Mesothelial cell of epicardium (in vitro differentiated cells): ENCODE measurements around the gene UBE3C. TPM values are rescaled to one million over a fixed set of nuclear protein-coding genes. Genes with fewer than 3 reads are reported as not detected.

Source experiments
- DNase-seq, 2 experiments: peaks; one replicate each; pipeline ENCODE4 v3.0.0; 2021; ENCODE audit warnings: low spot score in 2 of 2; ENCODE audit not compliant: unreplicated experiment in 2 of 2
- H3K27ac Mint-ChIP-seq: 2 replicates; pipeline ENCODE4 v1.8.0; 2021; ENCODE audit warnings: mixed read lengths
- H3K27me3 Mint-ChIP-seq: 2 replicates; pipeline ENCODE4 v1.8.0; 2021; ENCODE audit warnings: low read depth, mixed read lengths
- H3K36me3 Mint-ChIP-seq: 2 replicates; pipeline ENCODE4 v1.8.0; 2021; ENCODE audit warnings: mixed read lengths
- H3K4me1 Mint-ChIP-seq: 2 replicates; pipeline ENCODE4 v1.8.0; 2021; ENCODE audit warnings: mixed read lengths
- H3K4me3 Mint-ChIP-seq: 2 replicates; pipeline ENCODE4 v1.8.0; 2021; ENCODE audit warnings: mild to moderate bottlenecking, moderate library complexity, mixed read lengths
- H3K9me3 Mint-ChIP-seq: 2 replicates; pipeline ENCODE4 v1.8.0; 2021; ENCODE audit warnings: mixed read lengths
- total RNA-seq: library from RNA; stranded (reverse); gene quantifications from 3 replicates; pipeline ENCODE4 v1.2.1, GENCODE V29; 2021
- TF ChIP-seq, protein P1 (sequence below): fragments of 200-600 bp; sonication (generic); IDR thresholded peaks from one replicate; pipeline ENCODE4 v1.5.0; 2021; ENCODE audit warnings: antibody characterized with exemption; ENCODE audit not compliant: unreplicated experiment

The UBE3C gene
- total RNA-seq, 1 donor from 2014 or later, result 58.8 TPM

DNA sequence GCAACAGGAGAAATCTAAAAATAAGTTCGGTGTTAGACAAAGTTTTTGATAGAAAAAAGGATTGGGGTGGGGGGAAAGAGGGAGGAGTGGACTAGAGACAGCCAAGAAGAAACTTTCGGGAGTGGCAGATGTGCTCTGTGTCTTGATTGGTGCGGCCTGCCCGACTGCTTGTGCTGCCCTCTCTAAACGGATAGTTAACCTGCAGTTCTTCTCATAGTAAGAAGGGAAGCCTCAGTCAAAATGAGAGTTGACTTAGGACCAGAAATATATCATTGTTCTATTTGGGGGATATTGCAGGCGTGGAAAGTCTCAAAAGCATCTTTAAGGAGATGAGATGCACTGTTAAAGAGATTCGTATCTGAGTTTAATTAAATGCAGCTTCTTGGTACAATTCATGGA lies 39.3 kb downstream of the UBE3C start:
- Mint-ChIP-seq H3K4me1 (no peaks in the 10 kb centered on the region), H3K36me3 (peaks cover 29% of the 10 kb centered on the region)
- TF ChIP-seq, protein P1, sequence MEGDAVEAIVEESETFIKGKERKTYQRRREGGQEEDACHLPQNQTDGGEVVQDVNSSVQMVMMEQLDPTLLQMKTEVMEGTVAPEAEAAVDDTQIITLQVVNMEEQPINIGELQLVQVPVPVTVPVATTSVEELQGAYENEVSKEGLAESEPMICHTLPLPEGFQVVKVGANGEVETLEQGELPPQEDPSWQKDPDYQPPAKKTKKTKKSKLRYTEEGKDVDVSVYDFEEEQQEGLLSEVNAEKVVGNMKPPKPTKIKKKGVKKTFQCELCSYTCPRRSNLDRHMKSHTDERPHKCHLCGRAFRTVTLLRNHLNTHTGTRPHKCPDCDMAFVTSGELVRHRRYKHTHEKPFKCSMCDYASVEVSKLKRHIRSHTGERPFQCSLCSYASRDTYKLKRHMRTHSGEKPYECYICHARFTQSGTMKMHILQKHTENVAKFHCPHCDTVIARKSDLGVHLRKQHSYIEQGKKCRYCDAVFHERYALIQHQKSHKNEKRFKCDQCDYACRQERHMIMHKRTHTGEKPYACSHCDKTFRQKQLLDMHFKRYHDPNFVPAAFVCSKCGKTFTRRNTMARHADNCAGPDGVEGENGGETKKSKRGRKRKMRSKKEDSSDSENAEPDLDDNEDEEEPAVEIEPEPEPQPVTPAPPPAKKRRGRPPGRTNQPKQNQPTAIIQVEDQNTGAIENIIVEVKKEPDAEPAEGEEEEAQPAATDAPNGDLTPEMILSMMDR, result no peak

DNA sequence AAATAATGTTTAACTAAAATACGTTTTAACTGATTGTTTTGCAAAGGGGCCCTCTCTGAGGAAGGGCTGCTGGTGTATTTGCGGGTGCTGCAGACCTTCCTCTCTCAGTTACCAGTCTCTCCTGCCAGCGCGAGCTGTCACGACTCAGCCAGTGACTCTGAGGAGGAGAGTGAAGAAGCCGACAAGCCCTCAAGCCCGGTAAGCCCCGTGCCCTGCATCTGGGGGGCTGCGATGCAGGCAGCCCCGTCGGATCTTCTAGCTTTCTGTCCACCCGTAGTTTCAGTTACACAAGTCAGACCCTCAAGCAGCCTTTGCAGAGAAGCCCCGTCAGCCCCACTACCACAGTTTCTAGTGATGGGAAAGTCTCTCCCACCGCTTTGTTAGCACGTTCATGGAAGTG lies 45.1 kb downstream of the UBE3C start:
- Mint-ChIP-seq H3K4me3 (no peak overlapping the region), H3K36me3 (peaks cover 40% of the 10 kb centered on the region), H3K9me3 (no peaks in the 10 kb centered on the region), H3K4me1 (no peaks in the 10 kb centered on the region), H3K27ac (no peak overlapping the region), H3K27me3 (no peaks in the 10 kb centered on the region)
- TF ChIP-seq, protein P1, result no peak
- DNase-seq, result no peak

More for the DNA sequence above, 39.3 kb downstream of the UBE3C start:
- H3K27me3 Mint-ChIP-seq, result no peaks in the 10 kb centered on the region
- no peak overlapping the region for H3K27ac Mint-ChIP-seq
- no peak for DNase-seq
- no peak overlapping the region for H3K4me3 Mint-ChIP-seq
- no peaks in the 10 kb centered on the region for H3K9me3 Mint-ChIP-seq

DNA sequence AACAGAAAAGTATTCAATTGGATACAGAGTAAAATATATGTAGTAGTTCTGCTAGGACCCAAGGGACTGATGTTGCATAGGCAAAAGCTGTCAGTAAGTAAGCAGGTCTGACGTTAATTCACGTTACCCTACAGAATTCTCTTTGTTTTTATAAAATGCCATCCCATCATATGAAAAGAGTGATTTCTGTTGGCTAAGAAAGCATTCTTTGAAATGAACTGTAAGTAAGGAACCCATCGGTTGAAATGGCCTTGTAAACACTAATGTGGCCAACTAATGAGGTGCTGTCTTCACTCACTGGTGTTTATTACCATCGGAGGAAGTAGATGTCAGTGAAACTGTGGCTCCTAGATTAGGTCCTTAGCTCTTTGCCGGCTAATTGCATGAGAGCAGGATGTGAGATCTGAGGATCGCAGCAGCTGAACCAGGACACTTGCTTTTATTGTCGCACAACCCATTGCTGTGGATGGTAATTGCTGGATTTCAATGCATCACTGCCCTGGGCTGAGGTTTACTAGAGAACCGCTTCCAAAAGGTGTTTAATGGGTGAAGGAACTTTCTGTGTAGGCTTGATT lies 49.5 kb downstream of the UBE3C start:
- no peak overlapping the region for H3K4me3 Mint-ChIP-seq
- no peaks in the 10 kb centered on the region for H3K9me3 Mint-ChIP-seq
- H3K27ac Mint-ChIP-seq, result no peak overlapping the region
- H3K4me1 Mint-ChIP-seq, result no peaks in the 10 kb centered on the region
- DNase-seq, result no peak
- TF ChIP-seq, protein P1, result no peak
- peaks cover 51% of the 10 kb centered on the region for H3K36me3 Mint-ChIP-seq
- H3K27me3 Mint-ChIP-seq, result no peaks in the 10 kb centered on the region

DNA sequence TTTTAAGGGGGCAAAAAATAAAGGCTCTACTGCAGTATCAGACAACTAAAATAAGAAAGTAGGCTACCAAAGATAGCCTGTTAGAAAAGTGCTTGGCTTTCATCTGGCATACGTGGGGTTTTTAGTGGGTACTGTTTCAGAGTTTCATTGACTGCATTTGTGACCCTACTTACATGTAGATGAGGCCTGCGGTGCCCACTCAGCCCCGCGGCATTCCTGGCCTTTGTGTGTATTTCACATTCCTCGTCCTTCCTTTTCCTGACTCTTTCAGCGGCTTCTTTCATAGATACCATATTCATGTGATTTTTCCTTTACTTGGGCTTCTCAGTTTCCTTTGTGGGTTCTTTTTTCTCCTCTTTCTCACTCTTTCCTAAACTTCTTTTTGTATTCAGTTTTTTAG lies 50.7 kb downstream of the UBE3C start:
- H3K27me3 Mint-ChIP-seq, result no peaks in the 10 kb centered on the region
- H3K4me3 Mint-ChIP-seq, result no peak overlapping the region
- no peaks in the 10 kb centered on the region for H3K4me1 Mint-ChIP-seq
- H3K27ac Mint-ChIP-seq, result no peak overlapping the region
- no peak for DNase-seq
- peaks cover 56% of the 10 kb centered on the region for H3K36me3 Mint-ChIP-seq
- TF ChIP-seq, protein P1, result no peak
- peaks cover 3% of the 10 kb centered on the region for H3K9me3 Mint-ChIP-seq

DNA sequence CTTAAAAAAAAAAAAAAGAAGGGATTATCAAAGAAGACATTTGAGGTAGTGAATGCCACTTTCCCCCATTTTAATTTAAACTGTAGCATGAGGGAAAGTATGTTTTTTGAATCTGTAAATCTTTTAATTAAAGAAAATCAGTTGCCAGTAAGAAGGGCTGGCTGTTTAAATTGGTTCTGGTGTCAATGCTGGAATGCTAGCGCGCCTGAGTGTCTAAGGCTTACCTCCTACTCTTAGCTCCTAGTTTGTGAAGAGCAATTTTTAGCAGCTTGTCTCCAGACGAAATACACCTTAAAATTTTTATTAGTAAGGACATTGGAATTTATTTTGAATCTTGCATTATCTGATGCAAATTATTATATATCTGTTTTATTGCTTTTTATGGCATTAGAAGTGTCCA lies 54.1 kb downstream of the UBE3C start:
- TF ChIP-seq, protein P1, result no peak
- Mint-ChIP-seq H3K4me1 (no peaks in the 10 kb centered on the region), H3K36me3 (peaks cover 68% of the 10 kb centered on the region), H3K4me3 (no peak overlapping the region), H3K9me3 (peaks cover 16% of the 10 kb centered on the region), H3K27me3 (no peaks in the 10 kb centered on the region), H3K27ac (no peak overlapping the region)
- DNase-seq, result no peak

DNA sequence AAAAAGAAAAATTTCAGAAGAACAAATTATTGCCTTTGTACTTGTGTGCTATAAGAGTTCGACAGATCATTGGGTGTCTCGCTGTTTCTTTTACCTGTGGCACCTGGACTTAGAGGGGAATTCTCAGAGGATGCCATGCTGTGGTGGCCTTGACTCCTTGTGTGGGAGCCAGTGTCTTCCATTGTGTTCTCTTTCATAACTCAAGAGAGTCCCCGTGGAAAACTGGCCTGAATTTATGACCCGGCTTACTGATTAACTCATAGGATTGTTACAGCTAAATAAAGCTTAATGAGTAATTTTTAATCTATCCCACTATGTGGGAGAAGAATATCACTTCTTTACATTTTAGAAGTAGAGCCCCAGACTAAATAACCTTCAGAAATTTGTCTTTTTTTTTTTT lies 54.5 kb downstream of the UBE3C start:
- Mint-ChIP-seq H3K4me3 (no peak overlapping the region), H3K9me3 (peaks cover 16% of the 10 kb centered on the region), H3K4me1 (no peaks in the 10 kb centered on the region), H3K27ac (no peak overlapping the region), H3K36me3 (peaks cover 68% of the 10 kb centered on the region), H3K27me3 (no peaks in the 10 kb centered on the region)
- TF ChIP-seq, protein P1, result no peak
- DNase-seq, result no peak
